ENCODE measurements around the gene ELF3.
"Not testable (repeated sequence)": the region's sequence is repeated elsewhere in the genome, so short reads cannot be mapped to it uniquely, and the experiment has no call there.

ELF3 gene

GRCh38 chr1:202010180-202011015 lies at the start of gene ELF3:
Gene ELF3 (plus strand): TSS chr1:202010587. CDS start chr1:202011137, 550 bp downstream.
- DNase-seq = peak; percentile 98

DNA sequence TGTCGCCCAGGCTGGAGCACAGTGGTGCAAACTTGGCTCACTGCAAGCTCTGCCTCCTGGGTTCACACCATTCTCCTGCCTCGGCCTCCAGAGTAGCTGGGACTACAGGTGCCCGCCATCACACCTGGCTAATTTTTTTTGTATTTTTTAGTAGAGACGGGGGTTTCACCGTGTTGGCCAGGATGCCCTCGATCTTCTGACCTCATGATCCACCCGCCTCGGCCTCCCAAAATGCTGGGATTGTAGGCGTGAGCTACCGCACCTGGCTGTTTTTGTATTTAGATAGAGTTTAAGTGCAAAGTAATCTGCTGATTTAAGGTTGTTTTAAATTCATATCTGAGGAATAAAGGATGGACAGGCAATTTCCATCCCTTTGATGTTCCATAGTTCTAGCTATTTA lies 48.0 kb upstream of the ELF3 start:
- DNase-seq = not testable (repeated sequence)

GRCh38 chr1:201964261-201964660 lies 46.1 kb upstream of the ELF3 start:
- DNase-seq = no peak

- DNase-seq = no peak
Observed at GRCh38 chr1:201966171-201966570, 44.2 kb upstream of the ELF3 start.

DNA sequence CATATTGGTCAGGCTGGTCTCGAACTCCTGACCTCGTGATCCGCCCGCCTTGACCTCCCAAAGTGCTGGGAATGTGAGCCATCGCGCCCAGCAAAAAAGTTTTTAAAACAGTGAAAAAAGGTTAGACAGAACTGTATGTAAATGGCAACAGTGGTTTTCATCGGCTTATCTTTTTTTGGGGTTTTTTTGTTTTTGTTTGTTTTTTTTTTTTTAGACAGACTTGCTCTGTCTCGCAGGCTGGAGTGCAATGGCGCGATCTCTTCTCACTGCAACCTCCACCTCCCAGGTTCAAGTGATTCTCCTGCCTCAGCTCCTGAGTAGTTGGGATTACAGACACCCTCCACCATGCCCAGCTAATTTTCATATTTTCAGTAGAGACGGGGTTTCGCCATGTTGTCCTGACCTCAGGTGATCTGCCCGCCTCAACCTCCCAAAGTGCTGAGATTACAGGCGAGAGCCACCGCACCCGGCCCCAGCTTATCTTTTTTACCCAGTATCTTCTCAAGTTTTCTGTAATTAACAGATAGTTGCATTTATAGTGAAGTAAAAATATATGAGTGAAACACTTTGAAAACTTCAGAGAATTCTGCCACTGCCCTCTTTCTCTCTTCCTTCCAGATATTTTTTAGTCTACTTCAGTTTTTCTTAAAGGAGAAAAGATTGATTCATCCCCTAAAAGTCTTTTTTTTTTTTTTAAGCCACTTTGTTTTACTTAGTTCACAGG lies 42.0 kb upstream of the ELF3 start:
- DNase-seq = no peak

- no peak for DNase-seq
Observed at GRCh38 chr1:201970334-201971159, 39.8 kb upstream of the ELF3 start.

- peak; percentile 60 for DNase-seq
Observed at GRCh38 chr1:201982082-201982622, 28.2 kb upstream of the ELF3 start.

GRCh38 chr1:201982623-201983379 lies 27.6 kb upstream of the ELF3 start, which contains the start of gene RNPEP:
Gene RNPEP (plus strand): TSS chr1:201982648. CDS start chr1:201982667, 19 bp downstream.
- DNase-seq = peak; percentile 59

- no peak for DNase-seq
Observed at GRCh38 chr1:201983380-201983805, 27.0 kb upstream of the ELF3 start.

DNA sequence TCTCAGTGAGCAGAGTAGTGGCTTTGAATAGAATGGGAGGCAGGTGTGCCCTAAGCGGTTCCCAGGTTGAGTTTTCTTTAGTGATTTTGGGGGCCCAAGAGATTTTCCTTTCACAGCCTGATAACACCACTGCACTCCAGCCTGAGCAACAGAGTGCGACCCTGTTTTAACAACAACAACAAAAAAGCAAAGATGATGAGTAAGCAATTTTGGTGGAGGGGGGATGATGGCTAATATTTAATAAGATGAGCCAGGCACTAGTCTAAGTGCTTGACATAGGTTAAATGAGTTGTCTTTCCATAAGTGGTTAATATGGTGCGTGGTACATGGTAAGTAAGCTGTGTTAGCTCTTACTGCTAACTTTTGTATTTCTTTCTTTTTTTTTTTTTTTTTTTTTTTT lies 25.9 kb upstream of the ELF3 start:
- no peak for DNase-seq

- no peak for DNase-seq
Observed at GRCh38 chr1:201985355-201985754, 25.0 kb upstream of the ELF3 start.

DNA sequence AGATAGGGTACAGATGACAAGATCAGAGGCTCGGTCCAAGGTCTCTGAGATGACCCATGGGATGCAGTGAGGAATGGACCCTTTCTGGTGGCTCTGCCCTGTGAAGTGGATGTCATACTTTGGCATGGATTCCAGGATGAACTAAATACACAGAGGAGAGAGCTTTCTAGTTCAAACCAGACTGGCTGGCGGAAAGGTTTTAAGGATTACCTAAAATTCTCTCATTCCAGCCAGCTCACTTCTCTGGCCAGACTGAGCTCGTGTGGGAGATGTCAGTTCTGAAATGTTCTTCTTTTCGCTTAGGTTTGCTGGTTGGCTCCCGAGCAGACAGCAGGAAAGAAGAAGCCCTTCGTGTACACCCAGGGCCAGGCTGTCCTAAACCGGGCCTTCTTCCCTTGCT lies 21.8 kb upstream of the ELF3 start:
- DNase-seq = no peak

DNA sequence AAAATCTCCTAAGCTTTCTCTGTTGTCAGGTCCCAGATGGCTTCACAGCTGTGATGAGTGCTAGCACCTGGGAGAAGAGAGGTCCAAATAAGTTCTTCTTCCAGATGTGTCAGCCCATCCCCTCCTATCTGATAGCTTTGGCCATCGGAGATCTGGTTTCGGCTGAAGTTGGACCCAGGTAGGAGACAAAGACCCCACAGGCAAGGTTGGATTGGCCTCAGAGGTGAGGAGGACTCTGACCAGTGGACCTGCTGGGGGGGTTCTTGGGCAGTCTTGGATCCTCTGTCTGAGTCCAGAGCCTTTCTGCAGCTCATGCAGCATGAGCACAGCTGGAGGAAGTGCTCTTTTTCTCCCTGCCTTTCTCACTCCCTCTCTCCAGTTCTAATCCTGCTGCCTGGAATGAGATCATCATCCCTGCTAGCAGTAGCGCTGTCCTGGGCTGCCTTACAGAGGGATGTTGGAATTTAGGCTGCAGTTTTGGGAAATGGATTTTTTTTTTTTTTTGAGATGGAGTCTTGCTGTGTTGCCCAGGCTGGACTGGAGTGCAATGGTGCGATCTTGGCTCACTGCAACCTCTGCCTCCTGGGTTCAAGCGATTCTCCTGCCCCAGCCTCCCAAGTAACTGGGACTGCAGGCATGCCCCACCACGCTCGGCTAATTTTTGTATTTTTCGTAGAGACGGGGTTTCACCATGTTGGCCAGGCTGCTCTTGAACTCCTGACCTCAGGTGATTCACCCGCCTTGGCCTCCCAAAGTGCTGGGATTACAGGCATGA lies 20.8 kb upstream of the ELF3 start:
- DNase-seq = no peak

- DNase-seq = no peak
Observed at GRCh38 chr1:201990427-201990826, 20.0 kb upstream of the ELF3 start.

GRCh38 chr1:201999625-202000238 lies 10.7 kb upstream of the ELF3 start:
- peak; percentile 95 for DNase-seq

GRCh38 chr1:202002507-202002906 lies 7.9 kb upstream of the ELF3 start:
- DNase-seq = no peak

GRCh38 chr1:202004711-202005110 lies 5.7 kb upstream of the ELF3 start:
- DNase-seq = no peak

DNA sequence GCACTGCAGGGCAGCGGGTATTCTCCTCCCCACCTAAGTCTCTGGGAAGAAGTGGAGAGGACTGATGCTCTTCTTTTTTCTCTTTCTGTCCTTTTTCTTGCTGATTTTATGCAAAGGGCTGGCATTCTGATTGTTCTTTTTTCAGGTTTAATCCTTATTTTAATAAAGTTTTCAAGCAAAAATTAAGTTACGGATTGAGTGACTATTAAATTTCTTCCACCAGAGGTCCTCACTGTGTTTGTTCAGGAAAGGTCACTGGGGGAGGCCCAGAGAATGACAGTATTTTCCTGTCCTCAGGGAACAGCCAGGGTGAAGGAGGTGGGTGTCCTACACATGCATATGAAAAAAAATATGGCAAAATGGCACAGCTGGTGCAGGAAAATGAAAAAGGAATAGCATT lies 4.4 kb upstream of the ELF3 start:
- peak; percentile 24 for DNase-seq

GRCh38 chr1:202007304-202007703 lies 3.1 kb upstream of the ELF3 start:
- DNase-seq = no peak

GRCh38 chr1:202007805-202008489 lies 2.4 kb upstream of the ELF3 start:
- peak; percentile 83 for DNase-seq

Data from NCI-H510A treated with DMSO at 0.1 percent for 48 hours (cell line).